Middle frontal gyrus (tissue), 1 donor: Measurements from ENCODE around the gene GDI2.
"Not testable (repeated sequence)": the region's sequence is repeated elsewhere in the genome, so short reads cannot be mapped to it uniquely, and the experiment has no call there.

ENCODE experiments used
- DNase-seq: peaks from one replicate; pipeline ENCODE4 v3.0.0-alpha.2; 2015; ENCODE audit warnings: low spot score; ENCODE audit errors: extremely low spot score

The GDI2 gene

DNA sequence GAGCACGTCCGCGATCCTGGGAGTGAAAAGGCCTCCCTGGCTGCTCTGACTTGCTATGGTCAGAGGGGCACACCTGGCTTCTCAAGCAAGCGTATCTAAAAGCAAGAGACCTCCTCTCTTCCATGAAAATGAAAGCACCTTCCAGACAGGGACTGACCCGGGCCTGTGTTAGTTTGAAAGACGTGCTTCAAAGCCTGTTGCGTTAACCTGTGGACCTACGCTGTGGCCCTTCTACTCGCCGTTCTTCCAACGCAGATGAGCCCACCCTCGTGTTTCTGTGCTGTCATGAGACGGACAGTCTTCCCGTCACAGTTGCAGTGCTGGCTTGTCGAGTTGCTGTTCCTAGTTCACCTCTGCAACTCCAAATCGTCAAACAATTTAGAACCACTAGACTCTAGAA, 15.5 kb upstream of the GDI2 start:
- DNase-seq, result no peak

- DNase-seq, result no peak
Measured at GRCh38 chr10:5827841-5828240, 14.6 kb upstream of the GDI2 start.

GRCh38 chr10:5826511-5826910, 13.3 kb upstream of the GDI2 start:
- not testable (repeated sequence) for DNase-seq

GRCh38 chr10:5818894-5819293, 5.7 kb upstream of the GDI2 start:
- DNase-seq, result no peak

DNA sequence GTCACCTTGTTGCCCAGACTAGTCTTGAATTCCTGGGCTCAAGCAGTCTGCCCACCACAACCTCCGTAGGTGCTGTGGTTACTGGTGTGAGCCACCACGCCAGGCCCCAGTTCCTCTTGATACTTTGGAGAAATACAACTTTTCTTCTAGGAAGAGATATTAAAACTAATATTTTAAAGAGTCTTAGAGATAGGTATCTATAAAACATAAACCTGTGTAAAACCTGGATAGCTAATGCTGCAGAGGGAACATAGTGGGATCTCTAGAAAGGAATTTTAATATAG, 4.8 kb upstream of the GDI2 start:
- DNase-seq, result no peak

- DNase-seq, result no peak
Measured at GRCh38 chr10:5817322-5818047, 4.3 kb upstream of the GDI2 start.

GRCh38 chr10:5816170-5816569, 2.9 kb upstream of the GDI2 start:
- DNase-seq, result no peak

DNA sequence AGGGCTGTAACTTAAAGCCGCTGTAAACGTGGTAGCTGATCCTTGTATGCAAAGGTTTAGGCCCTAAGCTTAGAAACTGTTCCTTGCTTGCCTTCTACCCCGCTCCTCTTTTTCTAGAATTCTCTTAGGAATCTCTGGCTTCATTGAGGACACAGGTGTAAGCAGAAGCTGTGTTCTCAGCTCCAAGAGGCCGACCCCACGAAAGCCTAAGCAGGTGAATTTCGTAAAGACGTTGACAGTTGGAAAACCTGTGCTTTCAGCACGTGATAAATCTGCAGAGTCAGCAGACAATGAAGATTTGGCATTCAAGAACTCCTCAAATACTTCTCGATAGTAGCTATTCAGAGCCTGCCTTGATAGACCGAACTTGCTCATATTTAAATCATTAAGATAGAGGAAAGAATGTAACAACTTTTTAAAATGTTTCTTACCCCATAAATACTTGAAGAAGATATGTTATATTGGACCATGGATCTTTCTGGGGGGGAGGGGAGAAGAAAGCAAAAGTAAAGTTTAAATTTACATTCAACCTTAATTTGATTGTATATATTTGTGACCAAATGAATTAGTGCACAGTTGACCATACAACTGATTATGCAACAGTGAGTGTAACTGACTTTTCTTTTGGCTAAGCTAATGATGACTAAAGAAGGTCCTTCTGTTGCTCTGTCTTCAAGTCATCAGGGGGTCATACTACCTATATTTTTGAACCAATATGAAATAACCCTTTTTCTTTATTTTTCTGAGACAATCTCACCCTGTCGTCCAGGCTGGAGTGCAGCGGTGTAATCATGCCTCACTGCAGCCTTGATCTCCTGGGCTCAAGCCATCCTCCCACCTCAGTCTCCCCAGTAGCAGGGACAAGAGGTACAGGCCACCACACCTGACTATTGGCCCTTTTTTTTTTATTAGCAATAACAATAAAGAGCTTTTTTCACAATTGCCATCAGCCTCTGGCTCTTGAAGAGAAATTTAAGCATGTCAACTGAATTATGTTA, 1.2 kb upstream of the GDI2 start:
- no peak for DNase-seq

- no peak for DNase-seq
Measured at GRCh38 chr10:5813091-5813340, 218 bp downstream of the GDI2 start.

GRCh38 chr10:5812283-5813090, 747 bp downstream of the GDI2 start:
- DNase-seq, result no peak

DNA sequence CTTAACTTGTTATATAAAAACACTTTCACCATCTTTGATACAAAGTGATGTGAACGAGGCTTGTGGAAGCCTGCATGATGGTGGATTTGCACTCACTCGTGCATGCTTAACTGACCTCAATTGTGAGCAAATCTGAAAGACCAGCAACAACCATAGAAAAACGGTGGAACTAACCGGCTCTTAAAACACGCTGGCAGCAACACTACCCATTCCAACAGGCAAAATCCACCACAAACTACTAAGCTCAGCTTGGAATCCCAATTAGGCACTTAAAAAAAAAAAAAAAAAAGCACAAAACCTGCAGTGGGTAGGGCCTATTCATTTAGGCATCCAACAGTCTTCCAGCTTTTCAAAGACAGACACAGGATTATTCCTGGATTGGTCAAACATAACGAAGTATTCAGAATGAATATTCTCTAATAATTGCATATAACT, 1.8 kb downstream of the GDI2 start:
- no peak for DNase-seq

GRCh38 chr10:5810225-5810624, 3.0 kb downstream of the GDI2 start:
- no peak for DNase-seq

DNA sequence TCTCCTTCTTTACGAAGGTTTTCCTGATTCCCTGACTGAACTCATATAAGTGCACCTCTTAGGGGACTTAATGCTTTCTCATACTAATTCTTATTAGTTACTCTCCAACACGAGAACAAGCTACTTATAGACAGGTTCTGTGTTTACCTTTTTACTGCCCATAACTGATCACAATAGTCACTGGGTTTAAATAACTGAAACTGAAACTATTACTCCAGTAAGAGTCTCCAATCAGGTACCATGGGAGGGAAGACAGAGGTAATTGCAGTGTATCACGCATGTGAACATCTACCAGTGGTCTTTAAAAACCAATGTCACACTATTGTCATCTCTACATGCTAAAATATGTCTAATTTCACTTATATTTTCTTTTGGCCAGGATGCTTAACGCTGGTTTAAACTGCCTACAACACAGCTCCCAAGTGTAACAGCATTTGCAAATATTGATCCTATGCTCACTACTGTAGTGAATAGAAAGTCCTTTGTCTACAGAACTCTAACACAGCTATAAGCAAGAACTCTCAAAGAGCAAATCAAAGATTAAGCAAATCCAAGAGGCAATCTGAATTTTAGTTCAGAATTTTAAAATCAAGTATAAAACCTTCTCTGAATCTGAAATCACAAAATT, 3.6 kb downstream of the GDI2 start:
- no peak for DNase-seq

- not testable (repeated sequence) for DNase-seq
Measured at GRCh38 chr10:5808783-5809392, 4.3 kb downstream of the GDI2 start.

GRCh38 chr10:5806745-5807144, 6.5 kb downstream of the GDI2 start:
- no peak for DNase-seq

DNA sequence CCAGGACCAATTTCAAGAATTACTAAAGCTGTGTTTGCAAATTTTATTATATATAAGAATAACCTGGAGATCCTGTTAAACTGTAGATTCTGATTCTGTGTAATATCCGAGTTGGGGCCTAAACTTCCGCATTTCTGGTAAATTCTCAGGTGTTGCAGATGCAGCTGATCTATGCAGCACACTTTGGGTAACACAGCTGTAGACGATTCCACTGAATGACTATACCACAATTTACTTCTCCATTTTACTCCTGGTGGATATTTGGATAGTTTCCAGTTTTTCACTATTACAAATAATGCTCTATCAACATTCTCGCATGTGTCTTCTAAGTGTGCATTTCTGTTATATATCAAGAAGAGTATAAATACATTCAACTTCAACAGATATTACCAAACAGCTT, 7.5 kb downstream of the GDI2 start:
- DNase-seq, result no peak

- DNase-seq, result no peak
Measured at GRCh38 chr10:5805260-5805659, 8.0 kb downstream of the GDI2 start.

GRCh38 chr10:5804386-5804785, 8.8 kb downstream of the GDI2 start:
- no peak for DNase-seq

DNA sequence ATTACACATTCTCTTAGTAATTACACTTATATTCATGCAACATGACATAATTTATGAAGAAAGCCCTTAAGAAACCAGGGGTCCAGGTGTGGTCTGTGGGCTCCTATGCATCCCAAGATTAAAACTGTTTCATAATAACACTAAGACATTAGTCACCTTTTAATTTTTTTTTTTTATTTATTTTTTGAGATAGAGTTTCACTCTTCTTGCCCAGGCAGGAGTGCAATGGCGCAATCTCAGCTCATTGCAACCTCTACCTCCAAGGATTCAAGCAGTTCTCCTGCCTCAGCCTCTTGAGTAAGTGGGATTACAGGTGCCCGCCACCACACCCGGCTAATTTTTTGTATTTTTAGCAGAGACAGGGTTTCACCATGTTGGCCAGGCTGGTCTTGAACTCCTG, 12.5 kb downstream of the GDI2 start:
- no peak for DNase-seq

GRCh38 chr10:5794236-5794635, 19.0 kb downstream of the GDI2 start:
- no peak for DNase-seq

GRCh38 chr10:5789626-5790025, 23.6 kb downstream of the GDI2 start:
- no peak for DNase-seq
